Measurements from ENCODE around the gene TGFBR3. TPM values are rescaled to one million over a fixed set of nuclear protein-coding genes. Genes with fewer than 3 reads are reported as not detected.

Gene TGFBR3
- total and polyA plus RNA-seq, 2 of the 8 experiments (the other 6 are each of a cell fraction or from before 2014, with no cell fraction given): 2.0 to 6.1 TPM

- POLR2A ChIA-PET (ENCODE audit: partially characterized antibody): no interaction called here
- CTCF ChIA-PET (ENCODE audit: partially characterized antibody): interaction anchor here (0.6 to 1.6 kb wide), 3 partner anchors 10 to 243 kb away, joined by 3 to 9 read pairs (median 3); no protein-coding TSS in a partner anchor
- TF ChIP-seq CTBP2 (IDR thresholded peaks at IDR 0.05; ENCODE audit: borderline replicate concordance, insufficient read depth, insufficient read length, low read length): no peak
These were observed 96.5 kb downstream of the TGFBR3 start for GRCh38 chr1:91789273-91789997.

More at GRCh38 chr1:91789273-91789997, 96.5 kb downstream of the TGFBR3 start:
- H2BK15ac ChIP-seq (ENCODE audit: low read length): no peak overlapping the region
- H2BK20ac ChIP-seq (ENCODE audit: low read length): no peak overlapping the region
- H3K36me3 ChIP-seq (ENCODE audit: control insufficient read depth in 2 of 4, insufficient read depth in 4 of 4, low read length in 3 of 4): no peaks in the 10 kb centered on the region
- H3K23ac ChIP-seq (ENCODE audit: insufficient read length): no peak overlapping the region
- H3K4ac ChIP-seq (replicated peaks; ENCODE audit: insufficient read length, low read depth, low read length): no peak overlapping the region
- no peaks in the 10 kb centered on the region for H3K79me2 ChIP-seq (ENCODE audit: control insufficient read depth in 1 of 2, insufficient read depth in 2 of 2, low read length in 2 of 2)
- no peaks in the 10 kb centered on the region for H3K79me1 ChIP-seq (ENCODE audit: low read depth, low read length)
- no peak overlapping the region for H2BK5ac ChIP-seq (ENCODE audit: low read depth, low read length)
- no peak overlapping the region for H2AK5ac ChIP-seq (ENCODE audit: low read depth, low read length)
- H3K27ac ChIP-seq (ENCODE audit: low read depth, low read length): no peak overlapping the region
- no peak overlapping the region for H2BK12ac ChIP-seq (ENCODE audit: low read depth, low read length)
- no peak overlapping the region for H3K18ac ChIP-seq (ENCODE audit: extremely low read depth, low read length)
- peaks cover 8 to 20% (median 12%) of the 10 kb centered on the region in 4 experiments for H3K4me1 ChIP-seq (replicated peaks in 1 of 4; ENCODE audit: control insufficient read depth in 3 of 4, insufficient read depth in 4 of 4, low read length in 3 of 4)
- no peak overlapping the region for H4K91ac ChIP-seq (replicated peaks; ENCODE audit: insufficient read length, low read length)
- no peak overlapping the region for H4K8ac ChIP-seq (ENCODE audit: extremely low read depth, insufficient read depth, low read length)
- H3K56ac ChIP-seq (replicated peaks; ENCODE audit: insufficient read length, low read depth, low read length): no peak overlapping the region
- WGBS, 2 experiments (ENCODE audit: extremely low coverage in 1 of 2, insufficient coverage in 1 of 2, insufficient read length in 1 of 2, insufficient replicate concordance in 2 of 2, low coverage in 1 of 2, low lambda C conversion rate in 2 of 2, missing lambda C conversion rate in 1 of 2): 88% methylated on average over 12 of the region's 12 CpGs; no CpG with 5 or more reads in 1 of the 2 experiments
- H3K9me3 ChIP-seq (ENCODE audit: insufficient read depth in 2 of 2, low read depth in 1 of 2, low read length in 1 of 2): no peaks in the 10 kb centered on the region
- H2AFZ ChIP-seq (ENCODE audit: low read length): no peak overlapping the region
- no peak overlapping the region for H3K14ac ChIP-seq (ENCODE audit: insufficient read length)
- DNase-seq (ENCODE audit: low read depth in 1 of 2, low spot score in 2 of 2) (no peak), FAIRE-seq (no peak)
- no peak overlapping the region for H3K4me2 ChIP-seq (ENCODE audit: insufficient read depth in 1 of 2, low read depth in 2 of 2, low read length in 2 of 2)
- H2BK120ac ChIP-seq (replicated peaks; ENCODE audit: low read depth, low read length): no peak overlapping the region
- no peak overlapping the region for H4K5ac ChIP-seq (ENCODE audit: insufficient read length, low read depth, low read length)
- no peaks in the 10 kb centered on the region for H3K27me3 ChIP-seq (replicated peaks in 1 of 4; ENCODE audit: control insufficient read depth in 3 of 4, extremely low read depth in 1 of 4, insufficient read depth in 3 of 4, low read length in 3 of 4)
- no peak overlapping the region for H3K4me3 ChIP-seq (ENCODE audit: extremely low read depth in 1 of 4, insufficient read depth in 2 of 4, low read depth in 3 of 4, low read length in 4 of 4)
- no peak overlapping the region for H3K9ac ChIP-seq (replicated peaks in 1 of 4; ENCODE audit: extremely low read depth in 1 of 4, low read depth in 3 of 4, low read length in 3 of 4)
- no peaks in the 10 kb centered on the region for H4K20me1 ChIP-seq (replicated peaks in 1 of 2; ENCODE audit: control insufficient read depth in 1 of 2, insufficient read depth in 2 of 2, low read length in 2 of 2)
- H3K23me2 ChIP-seq (ENCODE audit: low read depth, low read length): no peaks in the 10 kb centered on the region

Measured in H1 (cell line).